Bronchial epithelial cell (primary cell): ENCODE measurements around the gene ALX4. TPM values are rescaled to one million over a fixed set of nuclear protein-coding genes. Genes with fewer than 3 reads are reported as not detected.
A peak's percentile ranks its signal among the peaks of the same experiment; 100 is the strongest.

Experiments
- DNase-seq: peaks from one replicate; pipeline ENCODE4 v3.0.0-alpha.2; 2010; ENCODE audit warnings: low read depth
- FAIRE-seq: peaks from 2 replicates; lab custom pipeline; 2011; peaks lifted over from hg19 to GRCh38; lab: Jason Lieb, UNC
- H3K27me3 ChIP-seq: 2 replicates; pipeline ENCODE4 v1.5.1; 2011; ENCODE audit warnings: low read length; ENCODE audit not compliant: control insufficient read depth, insufficient read depth
- H3K36me3 ChIP-seq: 2 replicates; pipeline ENCODE4 v1.5.1; 2011; ENCODE audit warnings: low read length; ENCODE audit not compliant: control insufficient read depth, insufficient read depth
- H3K4me3 ChIP-seq: 2 replicates; pipeline ENCODE4 v1.5.1; 2011; ENCODE audit warnings: mild to moderate bottlenecking, low read depth, low read length, control low read depth
- total RNA-seq: library from RNA; depleted of rRNA; stranded (reverse); fragments of >200 nt; gene quantifications from 2 replicates; pipeline ENCODE4 v1.2.1, GENCODE V29; 2014
- TF ChIP-seq, protein P1 (sequence below): IDR thresholded peaks from 2 replicates; pipeline ENCODE4 v1.5.1; 2011; ENCODE audit warnings: mild to moderate bottlenecking, moderate library complexity, low read length, control low read depth, inconsistent platforms; ENCODE audit not compliant: insufficient read depth, severe bottlenecking

Gene ALX4
- total RNA-seq, 1 donor from 2014 or later: under 0.01 TPM

DNA sequence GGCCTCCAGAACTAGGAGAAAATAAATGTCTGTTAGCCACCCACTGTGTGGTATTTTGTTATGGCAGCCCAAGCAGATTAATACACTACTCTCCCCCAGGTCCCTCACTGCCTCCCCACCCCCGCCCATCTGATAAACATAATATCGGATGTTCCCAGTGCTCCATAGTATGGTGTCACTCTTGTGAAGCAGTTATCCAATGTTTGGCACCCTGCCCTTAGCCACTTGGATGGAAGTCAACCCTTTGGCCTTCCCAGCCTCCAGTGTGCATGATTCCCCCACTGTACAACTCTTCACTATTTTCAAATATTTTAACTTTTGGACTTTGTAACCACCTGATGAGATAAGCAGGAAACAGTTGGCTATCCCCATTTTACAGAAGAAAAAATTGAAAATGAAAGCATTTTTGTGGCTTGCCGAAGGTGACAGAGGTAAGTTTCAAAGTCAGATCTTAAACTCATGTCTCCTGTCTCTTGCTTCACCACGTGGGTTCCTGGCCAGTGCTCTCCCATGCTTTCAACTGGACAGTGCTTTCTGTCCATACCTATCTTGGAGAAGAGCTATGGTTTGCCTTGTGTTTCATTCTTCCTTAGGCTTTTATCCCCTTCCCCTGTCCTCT lies 53.2 kb downstream of the ALX4 start:
- Histone ChIP-seq H3K36me3 (no peaks in the 10 kb centered on the region), H3K4me3 (no peak overlapping the region), H3K27me3 (no peaks in the 10 kb centered on the region)
- TF ChIP-seq, protein P1, sequence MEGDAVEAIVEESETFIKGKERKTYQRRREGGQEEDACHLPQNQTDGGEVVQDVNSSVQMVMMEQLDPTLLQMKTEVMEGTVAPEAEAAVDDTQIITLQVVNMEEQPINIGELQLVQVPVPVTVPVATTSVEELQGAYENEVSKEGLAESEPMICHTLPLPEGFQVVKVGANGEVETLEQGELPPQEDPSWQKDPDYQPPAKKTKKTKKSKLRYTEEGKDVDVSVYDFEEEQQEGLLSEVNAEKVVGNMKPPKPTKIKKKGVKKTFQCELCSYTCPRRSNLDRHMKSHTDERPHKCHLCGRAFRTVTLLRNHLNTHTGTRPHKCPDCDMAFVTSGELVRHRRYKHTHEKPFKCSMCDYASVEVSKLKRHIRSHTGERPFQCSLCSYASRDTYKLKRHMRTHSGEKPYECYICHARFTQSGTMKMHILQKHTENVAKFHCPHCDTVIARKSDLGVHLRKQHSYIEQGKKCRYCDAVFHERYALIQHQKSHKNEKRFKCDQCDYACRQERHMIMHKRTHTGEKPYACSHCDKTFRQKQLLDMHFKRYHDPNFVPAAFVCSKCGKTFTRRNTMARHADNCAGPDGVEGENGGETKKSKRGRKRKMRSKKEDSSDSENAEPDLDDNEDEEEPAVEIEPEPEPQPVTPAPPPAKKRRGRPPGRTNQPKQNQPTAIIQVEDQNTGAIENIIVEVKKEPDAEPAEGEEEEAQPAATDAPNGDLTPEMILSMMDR: no peak
- FAIRE-seq (no peak), DNase-seq (no peak)

DNA sequence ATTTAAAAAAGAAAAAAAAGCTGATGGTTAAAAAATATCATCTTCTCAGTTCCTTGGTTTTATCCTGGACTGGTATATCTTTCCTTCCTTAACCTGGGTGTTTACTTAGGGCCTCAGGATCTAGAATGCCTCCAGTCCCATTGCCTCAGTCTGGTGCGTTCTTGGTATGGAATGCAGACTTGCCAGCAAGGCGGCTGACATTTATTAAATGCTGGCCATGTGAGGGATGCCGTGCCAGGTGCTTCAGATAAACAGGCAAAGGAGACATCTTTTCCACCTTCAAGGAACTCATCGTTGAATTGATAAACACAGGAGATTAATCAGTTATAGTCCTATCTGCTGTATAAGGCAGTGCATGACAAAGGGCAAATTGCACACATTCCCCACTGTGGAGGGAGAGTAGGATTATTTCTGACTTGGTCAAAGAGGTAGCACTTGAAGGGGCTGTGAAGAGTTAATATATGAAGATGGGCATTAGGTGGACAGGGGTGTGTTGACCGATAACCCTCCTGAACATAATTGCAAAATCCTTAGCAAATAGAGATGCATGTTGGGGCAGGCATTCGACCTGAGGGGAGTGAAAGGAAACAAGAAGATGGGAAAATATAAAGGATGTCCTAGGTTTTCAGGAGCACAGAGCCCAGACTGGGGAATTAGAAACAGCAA lies 54.4 kb downstream of the ALX4 start:
- FAIRE-seq: no peak
- Histone ChIP-seq H3K4me3 (no peak overlapping the region), H3K36me3 (no peaks in the 10 kb centered on the region), H3K27me3 (no peaks in the 10 kb centered on the region)
- DNase-seq: peak; percentile 44
- TF ChIP-seq, protein P1: no peak

DNA sequence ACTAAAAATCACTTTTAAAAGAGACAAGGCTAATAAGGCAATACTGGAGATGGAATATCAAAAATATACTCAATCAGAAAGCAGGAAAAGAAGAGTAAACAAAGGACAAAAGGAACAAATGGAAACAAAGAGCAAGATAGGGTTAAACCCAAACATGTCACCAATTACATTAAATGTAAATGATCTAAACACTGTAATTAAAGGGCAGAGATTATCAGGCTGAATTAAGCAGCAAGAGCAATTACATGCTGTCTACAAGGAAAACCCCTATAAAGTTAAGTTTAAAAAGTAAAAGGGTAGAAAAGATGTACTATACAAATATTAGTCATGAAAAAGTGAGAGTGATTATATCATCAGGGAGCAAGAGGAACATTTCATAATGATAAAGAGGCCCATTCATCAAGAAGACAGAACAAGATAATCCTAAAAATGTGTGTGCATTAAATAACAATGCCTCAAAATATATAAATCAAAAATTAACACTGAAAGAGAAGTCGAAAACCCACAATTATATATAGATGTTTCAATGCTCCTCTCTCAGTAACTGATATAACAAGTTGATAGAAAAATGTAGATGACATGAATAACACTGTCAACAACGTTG lies 56.8 kb downstream of the ALX4 start:
- no peak for DNase-seq
- Histone ChIP-seq H3K27me3 (no peaks in the 10 kb centered on the region), H3K36me3 (no peaks in the 10 kb centered on the region), H3K4me3 (no peak overlapping the region)
- TF ChIP-seq, protein P1: no peak
- no peak for FAIRE-seq

DNA sequence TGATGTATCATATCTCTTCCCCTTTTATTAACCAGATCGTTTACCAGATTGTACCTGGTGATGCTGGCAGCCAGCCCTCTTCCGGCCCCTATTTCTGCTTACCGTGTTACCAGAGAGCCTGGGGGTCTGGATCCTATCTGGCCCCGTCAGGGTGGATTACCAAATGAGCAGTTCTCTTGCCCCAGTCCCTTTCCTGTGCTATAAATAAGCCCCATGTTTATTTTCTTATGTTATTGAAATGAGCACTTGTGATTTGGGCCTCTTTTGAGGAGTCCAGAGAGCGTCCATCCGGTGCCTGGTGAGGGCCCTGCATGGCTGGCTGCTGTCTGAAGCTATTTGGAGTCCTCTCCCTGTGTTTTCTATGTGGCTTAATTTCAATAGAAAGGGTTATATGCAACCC lies 59.5 kb downstream of the ALX4 start:
- H3K36me3 ChIP-seq: no peaks in the 10 kb centered on the region
- H3K4me3 ChIP-seq: no peak overlapping the region
- no peaks in the 10 kb centered on the region for H3K27me3 ChIP-seq
- TF ChIP-seq, protein P1: no peak
- no peak for FAIRE-seq
- DNase-seq: no peak

DNA sequence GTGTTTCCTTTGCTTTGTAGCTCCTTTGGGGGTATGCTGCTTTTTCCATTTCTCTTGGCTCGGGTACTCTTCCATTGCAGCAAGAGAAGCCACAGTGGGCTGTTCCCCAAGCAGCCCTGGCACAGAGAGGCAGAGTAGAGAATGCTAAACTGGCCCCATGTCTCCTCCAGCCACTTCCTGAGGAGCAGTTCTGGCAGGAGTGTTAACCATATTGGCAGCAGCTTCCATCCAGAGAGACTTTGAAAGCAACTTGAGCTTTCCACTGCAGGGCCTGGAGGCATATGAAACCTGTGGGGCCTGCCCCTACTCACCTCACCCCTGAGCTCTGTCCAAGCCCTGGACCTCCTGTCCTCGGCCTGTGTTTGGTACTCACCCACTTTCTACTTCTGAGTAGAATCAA lies 61.8 kb downstream of the ALX4 start:
- no peak overlapping the region for H3K4me3 ChIP-seq
- FAIRE-seq (peak; percentile 13), DNase-seq (no peak)
- no peaks in the 10 kb centered on the region for H3K36me3 ChIP-seq
- TF ChIP-seq, protein P1: no peak
- no peaks in the 10 kb centered on the region for H3K27me3 ChIP-seq
